ENCODE measurements around the gene MAP1LC3A. TPM values are rescaled to one million over a fixed set of nuclear protein-coding genes. Genes with fewer than 3 reads are reported as not detected.

The MAP1LC3A gene
- total and polyA plus RNA-seq, 4 donors: 4.9 to 38.8 (median 12.7) TPM

DNA sequence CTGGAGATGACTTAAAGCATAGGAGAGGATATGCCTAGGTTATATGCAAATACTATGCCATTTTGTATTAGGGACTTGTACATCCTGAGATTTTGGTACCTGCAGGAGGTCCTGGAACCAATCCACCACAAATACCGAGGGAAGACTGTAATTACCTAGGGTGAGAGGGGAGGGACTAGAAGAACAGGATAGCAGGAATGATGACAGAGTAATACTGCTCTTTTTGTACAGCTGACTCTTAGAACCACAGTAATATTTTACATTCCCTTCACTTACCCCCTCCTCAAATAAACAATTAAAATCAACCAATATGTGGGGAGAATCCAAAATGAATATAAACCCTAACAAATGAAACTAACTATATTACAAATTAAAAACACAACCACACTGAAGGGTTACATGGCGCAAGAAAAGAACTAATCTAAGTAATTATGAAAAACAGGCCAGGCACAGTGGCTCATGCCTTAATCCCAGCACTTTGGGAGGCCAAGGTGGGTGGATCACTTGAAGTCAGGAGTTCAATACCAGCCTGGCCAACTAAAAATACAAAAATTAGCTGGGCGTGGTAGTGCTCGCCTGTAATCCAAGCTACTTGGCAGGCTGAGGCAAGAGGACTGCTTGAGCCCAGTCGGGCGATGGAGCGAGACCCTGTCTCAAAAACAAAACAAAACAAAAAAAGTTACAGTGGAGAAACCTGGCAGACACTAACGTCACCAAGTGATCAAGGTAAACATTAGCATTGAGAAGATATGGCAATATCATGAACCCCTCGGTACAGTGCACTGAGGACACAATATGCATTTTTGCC is 37.1 kb downstream of the MAP1LC3A start (continued):
- TF ChIP-seq FOXA1 (IDR thresholded peaks at IDR 0.05): no peak

DNA sequence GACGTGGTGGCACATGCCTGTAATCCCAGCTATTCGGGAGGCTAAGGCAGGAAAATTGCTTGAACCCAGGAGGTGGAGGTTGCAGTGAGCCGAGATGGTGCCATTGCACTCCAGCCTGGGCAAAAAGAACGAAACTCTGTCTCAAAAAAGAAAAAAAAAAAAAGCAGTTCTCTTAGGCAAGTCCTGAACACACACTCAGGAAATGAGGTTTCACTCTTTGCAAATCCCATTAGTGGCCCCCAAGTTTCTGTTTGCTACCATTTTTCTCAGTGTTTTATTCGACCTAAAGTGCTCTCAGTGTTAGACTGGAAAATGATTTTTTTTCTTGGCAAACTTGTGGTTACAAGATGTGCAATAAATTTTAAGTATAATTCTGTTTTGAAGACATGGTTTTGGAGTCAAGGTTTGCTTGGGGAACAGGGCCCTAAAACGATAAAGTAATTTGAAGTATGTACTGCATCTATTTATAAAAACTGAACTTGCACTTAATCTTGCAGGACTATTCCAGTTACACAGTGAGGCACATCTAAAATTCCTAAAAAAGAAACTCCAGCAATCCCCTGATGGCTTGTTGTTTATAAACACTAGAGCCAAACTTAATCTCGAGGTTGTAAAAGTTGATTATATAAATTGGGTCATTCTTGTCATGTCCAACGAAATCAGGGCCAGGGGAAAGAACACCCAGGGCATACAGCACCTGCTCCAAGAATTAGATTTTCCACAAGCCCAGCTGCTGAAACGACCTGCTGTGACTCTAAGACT is 42.6 kb downstream of the MAP1LC3A start:
- 70% methylated on average over 9 of the region's 9 CpGs for WGBS
- Histone ChIP-seq H3K4me1 (ENCODE audit: control insufficient read depth in 4 of 4, insufficient read depth in 4 of 4, low read length in 3 of 4) (peaks cover 0 to 4% (median 0%) of the 10 kb centered on the region in 4 donors), H3K36me3 (ENCODE audit: control insufficient read depth in 4 of 4, insufficient read depth in 3 of 4, low read depth in 1 of 4, low read length in 3 of 4) (no peaks in the 10 kb centered on the region), H3K27ac (ENCODE audit: low read depth in 1 of 2, low read length in 2 of 2) (peak overlapping the region in 1 of 2 donors; percentile 18), H3K27me3 (ENCODE audit: control insufficient read depth in 4 of 4, insufficient read depth in 4 of 4, low read length in 3 of 4) (no peaks in the 10 kb centered on the region), H3K9ac (ENCODE audit: low read depth in 1 of 2, low read length in 2 of 2) (no peak overlapping the region), H3K9me3 (ENCODE audit: control insufficient read depth in 4 of 4, low read length in 3 of 4) (no peaks in the 10 kb centered on the region), H3K4me3 (ENCODE audit: low read depth in 1 of 3, low read length in 3 of 3) (no peak overlapping the region)
- DNase-seq (ENCODE audit: low spot score): no peak
- TF ChIP-seq FOXA1 (IDR thresholded peaks at IDR 0.05) (no peak), NR2F2 (IDR thresholded peaks at IDR 0.05) (peak; percentile 66), EGR1 (IDR thresholded peaks at IDR 0.05; ENCODE audit: low read depth in 2 of 2) (no peak), SP1 (IDR thresholded peaks at IDR 0.05) (peak; percentile 30), RXRA (IDR thresholded peaks at IDR 0.05) (peak in 1 of 2 donors; percentile 35), JUND (IDR thresholded peaks at IDR 0.05) (no peak), GABPA (IDR thresholded peaks at IDR 0.05 in 1 of 2, conservative IDR thresholded peaks at IDR 0.05 in 1 of 2) (no peak), YY1 (IDR thresholded peaks at IDR 0.05) (no peak), TAF1 (conservative IDR thresholded peaks at IDR 0.05) (no peak), HNF4G (IDR thresholded peaks at IDR 0.05) (no peak), RAD21 (IDR thresholded peaks at IDR 0.05) (peak in 1 of 2 donors; percentile 17), HNF4A (conservative IDR thresholded peaks at IDR 0.05) (no peak), FOXA2 (IDR thresholded peaks at IDR 0.05) (no peak)
- TF ChIP-seq, protein P1, sequence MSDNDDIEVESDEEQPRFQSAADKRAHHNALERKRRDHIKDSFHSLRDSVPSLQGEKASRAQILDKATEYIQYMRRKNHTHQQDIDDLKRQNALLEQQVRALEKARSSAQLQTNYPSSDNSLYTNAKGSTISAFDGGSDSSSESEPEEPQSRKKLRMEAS (IDR thresholded peaks at IDR 0.05): no peak
- TF ChIP-seq, protein P2, sequence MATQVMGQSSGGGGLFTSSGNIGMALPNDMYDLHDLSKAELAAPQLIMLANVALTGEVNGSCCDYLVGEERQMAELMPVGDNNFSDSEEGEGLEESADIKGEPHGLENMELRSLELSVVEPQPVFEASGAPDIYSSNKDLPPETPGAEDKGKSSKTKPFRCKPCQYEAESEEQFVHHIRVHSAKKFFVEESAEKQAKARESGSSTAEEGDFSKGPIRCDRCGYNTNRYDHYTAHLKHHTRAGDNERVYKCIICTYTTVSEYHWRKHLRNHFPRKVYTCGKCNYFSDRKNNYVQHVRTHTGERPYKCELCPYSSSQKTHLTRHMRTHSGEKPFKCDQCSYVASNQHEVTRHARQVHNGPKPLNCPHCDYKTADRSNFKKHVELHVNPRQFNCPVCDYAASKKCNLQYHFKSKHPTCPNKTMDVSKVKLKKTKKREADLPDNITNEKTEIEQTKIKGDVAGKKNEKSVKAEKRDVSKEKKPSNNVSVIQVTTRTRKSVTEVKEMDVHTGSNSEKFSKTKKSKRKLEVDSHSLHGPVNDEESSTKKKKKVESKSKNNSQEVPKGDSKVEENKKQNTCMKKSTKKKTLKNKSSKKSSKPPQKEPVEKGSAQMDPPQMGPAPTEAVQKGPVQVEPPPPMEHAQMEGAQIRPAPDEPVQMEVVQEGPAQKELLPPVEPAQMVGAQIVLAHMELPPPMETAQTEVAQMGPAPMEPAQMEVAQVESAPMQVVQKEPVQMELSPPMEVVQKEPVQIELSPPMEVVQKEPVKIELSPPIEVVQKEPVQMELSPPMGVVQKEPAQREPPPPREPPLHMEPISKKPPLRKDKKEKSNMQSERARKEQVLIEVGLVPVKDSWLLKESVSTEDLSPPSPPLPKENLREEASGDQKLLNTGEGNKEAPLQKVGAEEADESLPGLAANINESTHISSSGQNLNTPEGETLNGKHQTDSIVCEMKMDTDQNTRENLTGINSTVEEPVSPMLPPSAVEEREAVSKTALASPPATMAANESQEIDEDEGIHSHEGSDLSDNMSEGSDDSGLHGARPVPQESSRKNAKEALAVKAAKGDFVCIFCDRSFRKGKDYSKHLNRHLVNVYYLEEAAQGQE (IDR thresholded peaks at IDR 0.05): no peak
- TF ChIP-seq, protein P3, sequence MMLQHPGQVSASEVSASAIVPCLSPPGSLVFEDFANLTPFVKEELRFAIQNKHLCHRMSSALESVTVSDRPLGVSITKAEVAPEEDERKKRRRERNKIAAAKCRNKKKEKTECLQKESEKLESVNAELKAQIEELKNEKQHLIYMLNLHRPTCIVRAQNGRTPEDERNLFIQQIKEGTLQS (IDR thresholded peaks at IDR 0.05): no peak
- TF ChIP-seq, protein P4, sequence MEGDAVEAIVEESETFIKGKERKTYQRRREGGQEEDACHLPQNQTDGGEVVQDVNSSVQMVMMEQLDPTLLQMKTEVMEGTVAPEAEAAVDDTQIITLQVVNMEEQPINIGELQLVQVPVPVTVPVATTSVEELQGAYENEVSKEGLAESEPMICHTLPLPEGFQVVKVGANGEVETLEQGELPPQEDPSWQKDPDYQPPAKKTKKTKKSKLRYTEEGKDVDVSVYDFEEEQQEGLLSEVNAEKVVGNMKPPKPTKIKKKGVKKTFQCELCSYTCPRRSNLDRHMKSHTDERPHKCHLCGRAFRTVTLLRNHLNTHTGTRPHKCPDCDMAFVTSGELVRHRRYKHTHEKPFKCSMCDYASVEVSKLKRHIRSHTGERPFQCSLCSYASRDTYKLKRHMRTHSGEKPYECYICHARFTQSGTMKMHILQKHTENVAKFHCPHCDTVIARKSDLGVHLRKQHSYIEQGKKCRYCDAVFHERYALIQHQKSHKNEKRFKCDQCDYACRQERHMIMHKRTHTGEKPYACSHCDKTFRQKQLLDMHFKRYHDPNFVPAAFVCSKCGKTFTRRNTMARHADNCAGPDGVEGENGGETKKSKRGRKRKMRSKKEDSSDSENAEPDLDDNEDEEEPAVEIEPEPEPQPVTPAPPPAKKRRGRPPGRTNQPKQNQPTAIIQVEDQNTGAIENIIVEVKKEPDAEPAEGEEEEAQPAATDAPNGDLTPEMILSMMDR (IDR thresholded peaks at IDR 0.05; ENCODE audit: low read depth, low read length, missing input control): no peak
- TF ChIP-seq, protein P5, sequence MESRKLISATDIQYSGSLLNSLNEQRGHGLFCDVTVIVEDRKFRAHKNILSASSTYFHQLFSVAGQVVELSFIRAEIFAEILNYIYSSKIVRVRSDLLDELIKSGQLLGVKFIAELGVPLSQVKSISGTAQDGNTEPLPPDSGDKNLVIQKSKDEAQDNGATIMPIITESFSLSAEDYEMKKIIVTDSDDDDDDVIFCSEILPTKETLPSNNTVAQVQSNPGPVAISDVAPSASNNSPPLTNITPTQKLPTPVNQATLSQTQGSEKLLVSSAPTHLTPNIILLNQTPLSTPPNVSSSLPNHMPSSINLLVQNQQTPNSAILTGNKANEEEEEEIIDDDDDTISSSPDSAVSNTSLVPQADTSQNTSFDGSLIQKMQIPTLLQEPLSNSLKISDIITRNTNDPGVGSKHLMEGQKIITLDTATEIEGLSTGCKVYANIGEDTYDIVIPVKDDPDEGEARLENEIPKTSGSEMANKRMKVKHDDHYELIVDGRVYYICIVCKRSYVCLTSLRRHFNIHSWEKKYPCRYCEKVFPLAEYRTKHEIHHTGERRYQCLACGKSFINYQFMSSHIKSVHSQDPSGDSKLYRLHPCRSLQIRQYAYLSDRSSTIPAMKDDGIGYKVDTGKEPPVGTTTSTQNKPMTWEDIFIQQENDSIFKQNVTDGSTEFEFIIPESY (IDR thresholded peaks at IDR 0.05): no peak

Data from liver (tissue), 9 donors.